ENCODE results near the gene IMMT.

Gene IMMT

GRCh38 chr2:86226636-86227520 lies 31.6 kb upstream of the IMMT start:
- in situ Hi-C loops (cut with MboI; ENCODE audit: low sequenced_read_pairs) = no loop called here

- in situ Hi-C loops (cut with MboI; ENCODE audit: low sequenced_read_pairs) = no loop called here
Observed at GRCh38 chr2:86226070-86226469, 30.8 kb upstream of the IMMT start.

- in situ Hi-C loops (cut with MboI; ENCODE audit: low sequenced_read_pairs) = no loop called here
Observed at GRCh38 chr2:86225581-86225980, 30.3 kb upstream of the IMMT start.

- in situ Hi-C loops (cut with MboI; ENCODE audit: low sequenced_read_pairs) = no loop called here
Observed at GRCh38 chr2:86224645-86225355, 29.5 kb upstream of the IMMT start.

- in situ Hi-C loops (cut with MboI; ENCODE audit: low sequenced_read_pairs) = no loop called here
Observed at GRCh38 chr2:86223927-86224560, 28.8 kb upstream of the IMMT start.

GRCh38 chr2:86223140-86223926 lies 28.1 kb upstream of the IMMT start:
- in situ Hi-C loops (cut with MboI; ENCODE audit: low sequenced_read_pairs) = no loop called here

GRCh38 chr2:86221066-86221684 lies 25.9 kb upstream of the IMMT start:
- in situ Hi-C loops (cut with MboI; ENCODE audit: low sequenced_read_pairs) = no loop called here

GRCh38 chr2:86219896-86220295 lies 24.6 kb upstream of the IMMT start:
- in situ Hi-C loops (cut with MboI; ENCODE audit: low sequenced_read_pairs) = no loop called here

- in situ Hi-C loops (cut with MboI; ENCODE audit: low sequenced_read_pairs) = no loop called here
Observed at GRCh38 chr2:86218124-86218523, 22.9 kb upstream of the IMMT start.

- in situ Hi-C loops (cut with MboI; ENCODE audit: low sequenced_read_pairs) = no loop called here
Observed at GRCh38 chr2:86216575-86217555, 21.6 kb upstream of the IMMT start.

GRCh38 chr2:86214503-86214832 lies 19.2 kb upstream of the IMMT start:
- in situ Hi-C loops (cut with MboI; ENCODE audit: low sequenced_read_pairs) = no loop called here

- in situ Hi-C loops (cut with MboI; ENCODE audit: low sequenced_read_pairs) = no loop called here
Observed at GRCh38 chr2:86213699-86214502, 18.6 kb upstream of the IMMT start.

GRCh38 chr2:86213056-86213455 lies 17.8 kb upstream of the IMMT start:
- in situ Hi-C loops (cut with MboI; ENCODE audit: low sequenced_read_pairs) = no loop called here

- in situ Hi-C loops (cut with MboI; ENCODE audit: low sequenced_read_pairs) = no loop called here
Observed at GRCh38 chr2:86211796-86212188, 16.5 kb upstream of the IMMT start.

GRCh38 chr2:86211033-86211795 lies 16.0 kb upstream of the IMMT start:
- in situ Hi-C loops (cut with MboI; ENCODE audit: low sequenced_read_pairs) = no loop called here

GRCh38 chr2:86204458-86204857 lies 9.2 kb upstream of the IMMT start:
- in situ Hi-C loops (cut with MboI; ENCODE audit: low sequenced_read_pairs) = no loop called here

GRCh38 chr2:86203614-86204013 lies 8.4 kb upstream of the IMMT start:
- in situ Hi-C loops (cut with MboI; ENCODE audit: low sequenced_read_pairs) = no loop called here

- in situ Hi-C loops (cut with MboI; ENCODE audit: low sequenced_read_pairs) = no loop called here
Observed at GRCh38 chr2:86202702-86203101, 7.4 kb upstream of the IMMT start.

Data from HL-60/S4 treated with retinoic acid at 250 ng/mL for 4 days and 3 days (cell line).